B cell (primary cell): Measurements from ENCODE around the gene GFOD1. TPM values are rescaled to one million over a fixed set of nuclear protein-coding genes. Genes with fewer than 3 reads are reported as not detected.

Experiments used
- ATAC-seq: fragments of 200-7000 bp; cut with Tn5 transposase; one replicate; pipeline ENCODE4 v1.10.0; 2021; ENCODE audit warnings: low read depth, mild to moderate bottlenecking, moderate number of reproducible peaks, moderate library complexity
- CTCF ChIA-PET: fragments of 350-600 bp; sonication (Branson Sonifier 250); formaldehyde crosslinking; loops from one replicate; lab custom pipeline; 2021; ENCODE audit warnings: antibody characterized with exemption, inconsistent platforms; lab: Charles Lee
- POLR2A ChIA-PET: fragments of 350-600 bp; sonication (Branson Sonifier 250); formaldehyde crosslinking; loops from one replicate; lab custom pipeline; 2021; ENCODE audit warnings: antibody characterized with exemption; lab: Charles Lee
- DNase-seq: peaks from one replicate; pipeline ENCODE4 v3.0.0; 2013
- H2AFZ ChIP-seq: 2 replicates; pipeline ENCODE4 v1.6.1; 2012; ENCODE audit warnings: mild to moderate bottlenecking, low read depth, low read length; ENCODE audit not compliant: insufficient read depth, poor library complexity, severe bottlenecking
- H3K27ac ChIP-seq, 2 donors: 1 replicate in 1 of 2; 2 replicates in 1 of 2; pipeline ENCODE4 v1.5.1; 2012 to 2013; ENCODE audit warnings: low read length in 2 of 2, mild to moderate bottlenecking in 2 of 2, moderate library complexity in 1 of 2
- H3K27me3 ChIP-seq, 4 experiments: fragments of 200-600 bp in 1 of 4; sonication (generic) in 1 of 4; replicated peaks in 1 of 4; 1 replicate in 2 of 4; 2 replicates in 2 of 4; pipeline versions ENCODE4 v1.6.1 to v1.7.0; 2013 to 2016; ENCODE audit warnings: low read length in 3 of 4, mild to moderate bottlenecking in 2 of 4, mixed read lengths in 1 of 4, moderate library complexity in 1 of 4; ENCODE audit not compliant: insufficient read depth in 4 of 4, control insufficient read depth in 3 of 4; ENCODE audit errors: control extremely low read depth in 1 of 4
- H3K36me3 ChIP-seq, 2 experiments: replicated peaks in 1 of 2; 1 replicate in 1 of 2; 2 replicates in 1 of 2; pipeline versions ENCODE4 v1.6.1 to v1.7.1; 2013; ENCODE audit warnings: low read length in 1 of 2; ENCODE audit not compliant: insufficient read depth in 2 of 2, control insufficient read depth in 1 of 2; ENCODE audit errors: control extremely low read depth in 1 of 2, extremely low read depth in 1 of 2
- H3K4me1 ChIP-seq, 2 donors: fragments of 200-600 bp in 1 of 2; sonication (generic) in 1 of 2; 1 replicate in 1 of 2; 2 replicates in 1 of 2; pipeline versions ENCODE4 v1.5.1 to v1.6.1; 2013 to 2017; ENCODE audit warnings: low read length in 2 of 2; ENCODE audit not compliant: control insufficient read depth in 2 of 2, insufficient read depth in 2 of 2
- H3K4me2 ChIP-seq: replicated peaks from 2 replicates; pipeline ENCODE3; 2012; ENCODE audit warnings: mild to moderate bottlenecking, low read depth, low read length; ENCODE audit not compliant: poor library complexity, severe bottlenecking
- H3K4me3 ChIP-seq, 5 experiments: fragments of 200-600 bp in 1 of 5; sonication (generic) in 1 of 5; 1 replicate in 3 of 5; 2 replicates in 2 of 5; pipeline versions ENCODE4 v1.5.1 to v1.7.0; 2011 to 2016; ENCODE audit warnings: low read length in 4 of 5, mild to moderate bottlenecking in 4 of 5, low read depth in 2 of 5, control low read depth in 1 of 5, moderate library complexity in 1 of 5; ENCODE audit not compliant: insufficient read depth in 1 of 5; ENCODE audit errors: control extremely low read depth in 1 of 5, extremely low read depth in 1 of 5
- H3K79me2 ChIP-seq: fragments of 200-600 bp; sonication (generic); one replicate; pipeline ENCODE4 v1.6.0; 2016; ENCODE audit warnings: low read length; ENCODE audit not compliant: control insufficient read depth, insufficient read depth
- H3K9ac ChIP-seq: fragments of 200-600 bp; sonication (generic); 2 replicates; pipeline ENCODE4 v1.6.1; 2017; ENCODE audit warnings: mild to moderate bottlenecking, low read length, moderate library complexity
- H3K9me3 ChIP-seq, 3 donors: one replicate each; pipeline versions ENCODE4 v1.6.1 to v1.7.1; 2013; ENCODE audit warnings: low read length in 2 of 3; ENCODE audit not compliant: control insufficient read depth in 2 of 3, insufficient read depth in 1 of 3; ENCODE audit errors: control extremely low read depth in 1 of 3
- H4K20me1 ChIP-seq: 2 replicates; pipeline ENCODE4 v1.6.0; 2012; ENCODE audit warnings: mild to moderate bottlenecking, low read length; ENCODE audit not compliant: insufficient read depth, control insufficient read depth, poor library complexity, severe bottlenecking
- H3K27ac Mint-ChIP-seq: one replicate; pipeline ENCODE4 v1.8.0; 2021; ENCODE audit warnings: mixed read lengths
- H3K27me3 Mint-ChIP-seq: one replicate; pipeline ENCODE4 v1.8.0; 2021; ENCODE audit warnings: mixed read lengths
- H3K4me1 Mint-ChIP-seq: one replicate; pipeline ENCODE4 v1.8.0; 2021; ENCODE audit warnings: mixed read lengths
- H3K4me3 Mint-ChIP-seq: one replicate; pipeline ENCODE4 v1.8.0; 2021; ENCODE audit warnings: mixed read lengths
- H3K9me3 Mint-ChIP-seq: one replicate; pipeline ENCODE4 v1.8.0; 2022; ENCODE audit warnings: mixed read lengths; ENCODE audit not compliant: insufficient read depth
- CTCF ChIP-seq: fragments of 200-600 bp; IDR thresholded peaks from one replicate; pipeline ENCODE4 v1.8.0; 2022; ENCODE audit warnings: antibody characterized with exemption, mild to moderate bottlenecking
- EZH2 ChIP-seq: IDR thresholded peaks from 2 replicates; pipeline ENCODE4 v1.6.1; 2012; ENCODE audit warnings: borderline replicate concordance, low read depth, mild to moderate bottlenecking, moderate library complexity, low read length; ENCODE audit not compliant: insufficient read depth, poor library complexity, severe bottlenecking
- WGBS: methylation state at CpG from one replicate; pipeline ENCODE4 v1.1.5; 2013; ENCODE audit warnings: missing lambda C conversion rate; ENCODE audit not compliant: insufficient coverage; 5-methylcytosine and 5-hydroxymethylcytosine counted together
- intact Hi-C: fragments of 100-400 bp; cut with micrococcal nuclease; formaldehyde crosslinking; loops from one replicate; pipeline ENCODE4 v1.10.0; 2022
- polyA plus RNA-seq: library from polyadenylated mRNA; depleted of rRNA; stranded (reverse); fragments of >200 nt; gene quantifications from 2 replicates; pipeline ENCODE4 v1.2.3, GENCODE V29; 2012
- total RNA-seq, 2 donors: library from RNA; stranded (reverse); fragments of 120-200 nt in 1 of 2; gene quantifications; 1 replicate in 1 of 2; 2 replicates in 1 of 2; pipeline versions ENCODE4 v1.2.3 to v1.2.4, GENCODE V29; 2013 to 2022

The GFOD1 gene
- total and polyA plus RNA-seq, 2 donors (not counting 1 experiment from before 2014, with no cell fraction given), result 8.3 to 42.4 TPM

GRCh38 chr6:13384966-13385365, 102.4 kb downstream of the GFOD1 start:
- Histone ChIP-seq H3K9me3 (no peaks in the 10 kb centered on the region), H2AFZ (no peak overlapping the region), H3K27ac (peak overlapping the region in 1 of 2 donors; percentile 84), H3K4me3 (no peak overlapping the region), H3K4me2 (no peak overlapping the region), H3K27me3 (no peaks in the 10 kb centered on the region), H4K20me1 (no peaks in the 10 kb centered on the region), H3K9ac (no peak overlapping the region), H3K36me3 (peaks cover 0 to 2% of the 10 kb centered on the region in 2 experiments), H3K79me2 (peaks cover 20% of the 10 kb centered on the region), H3K4me1 (peaks cover 31 to 32% of the 10 kb centered on the region in 2 donors)
- ATAC-seq, result no peak
- WGBS, result 100% methylated on average over 4 of the region's 5 CpGs
- Mint-ChIP-seq H3K4me3 (no peak overlapping the region), H3K4me1 (peaks cover 64% of the 10 kb centered on the region), H3K9me3 (no peaks in the 10 kb centered on the region), H3K27me3 (no peaks in the 10 kb centered on the region), H3K27ac (peak overlapping the region; percentile 72)
- intact Hi-C loops, result no loop called here
- no peak for DNase-seq
- TF ChIP-seq EZH2 (no peak), CTCF (no peak)
- ChIA-PET CTCF (interaction anchor here (1.0 to 3.3 kb wide), 11 partner anchors 11 to 190 kb away, joined by 3 to 36 read pairs (median 9); partner anchors contain the start of genes GFOD1 and SIRT5), POLR2A (interaction anchor here (0.8 kb wide), 1 partner anchor 11 kb away, joined by 3 read pairs; no protein-coding TSS in a partner anchor)

GRCh38 chr6:13384506-13384905, 102.9 kb downstream of the GFOD1 start:
- Histone ChIP-seq H3K79me2 (peaks cover 17% of the 10 kb centered on the region), H3K4me1 (peaks cover 31 to 33% of the 10 kb centered on the region in 2 donors), H4K20me1 (no peaks in the 10 kb centered on the region), H3K9ac (no peak overlapping the region), H2AFZ (no peak overlapping the region), H3K4me3 (no peak overlapping the region), H3K27me3 (no peaks in the 10 kb centered on the region), H3K27ac (peak overlapping the region; percentile 52 to 84), H3K36me3 (no peaks in the 10 kb centered on the region), H3K9me3 (no peaks in the 10 kb centered on the region), H3K4me2 (no peak overlapping the region)
- Mint-ChIP-seq H3K4me1 (peaks cover 69% of the 10 kb centered on the region), H3K9me3 (no peaks in the 10 kb centered on the region), H3K4me3 (no peak overlapping the region), H3K27ac (peak overlapping the region; percentile 72), H3K27me3 (no peaks in the 10 kb centered on the region)
- 100% methylated on average over 5 of the region's 9 CpGs for WGBS
- no peak for ATAC-seq
- no peak for DNase-seq
- intact Hi-C loops, result no loop called here
- no peak for TF ChIP-seq EZH2
- TF ChIP-seq CTCF, result no peak
- ChIA-PET CTCF (interaction anchor here (0.7 to 7.1 kb wide), 24 partner anchors 8 to 190 kb away, joined by 3 to 56 read pairs (median 6); partner anchors contain the start of genes GFOD1 and SIRT5), POLR2A (interaction anchor here (0.8 to 1.6 kb wide), 4 partner anchors 12 to 190 kb away, joined by 3 to 4 read pairs (median 4); partner anchors contain the start of gene SIRT5)
